ENCODE results near the gene SH2D3A. TPM values are rescaled to one million over a fixed set of nuclear protein-coding genes. Genes with fewer than 3 reads are reported as not detected.
A peak's percentile ranks its signal among the peaks of the same experiment; 100 is the strongest.

SH2D3A gene
- total RNA-seq: 10 to 100 TPM; 34.2 to 44.3 TPM

DNA sequence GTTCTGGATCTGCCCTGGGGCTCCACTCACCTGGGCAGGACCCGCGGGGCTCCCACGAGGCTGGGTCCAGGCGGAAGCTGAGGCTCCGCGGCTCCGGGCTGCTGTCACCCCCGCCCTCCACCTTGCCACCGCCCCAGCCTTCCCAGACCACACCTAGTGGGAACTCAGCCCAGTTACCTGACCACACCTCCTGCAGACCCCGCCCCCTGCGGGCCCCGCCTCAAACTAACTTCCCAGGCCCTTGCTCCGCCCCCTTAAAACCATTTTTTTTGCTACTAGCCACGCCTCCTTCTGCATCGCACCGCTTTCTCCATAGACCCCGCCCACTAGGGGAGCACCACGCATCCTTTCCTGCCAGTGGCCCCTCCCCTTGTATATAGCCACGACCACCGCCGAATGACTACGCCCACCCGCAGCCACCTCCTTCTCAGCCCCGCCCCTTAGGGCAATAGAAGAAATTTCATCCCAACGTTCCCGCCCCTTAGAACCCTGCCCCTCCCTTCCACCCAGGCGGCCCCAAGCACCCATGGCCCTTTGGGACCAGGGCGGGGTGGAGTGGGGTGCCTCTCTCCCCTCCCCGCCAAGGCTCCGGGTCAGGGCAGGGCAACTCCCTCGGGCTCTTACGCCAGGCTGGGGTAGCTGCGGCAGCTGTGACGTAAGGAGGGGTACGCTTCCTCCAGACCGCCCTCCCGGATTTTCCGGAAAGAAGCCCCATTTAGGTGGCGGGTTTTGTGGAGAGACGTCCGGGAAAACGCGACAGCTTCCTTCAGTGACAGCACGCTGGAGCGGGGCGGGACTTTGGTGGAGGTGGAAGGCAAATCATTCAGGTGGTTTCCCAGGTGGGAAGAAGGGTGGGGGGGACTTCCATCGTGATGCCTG lies at the start of gene SH2D3A:
TSS of gene SH2D3A (minus strand) at position 79 of the 879 bp plus-strand sequence. CDS start 3,687 bp downstream, outside the sequence.
- peak; percentile 98 for DNase-seq
- no peaks in the 10 kb centered on the region for H3K9me3 ChIP-seq
- intact Hi-C loops (cut with DNase I): no loop called here
- TF ChIP-seq, protein P1, sequence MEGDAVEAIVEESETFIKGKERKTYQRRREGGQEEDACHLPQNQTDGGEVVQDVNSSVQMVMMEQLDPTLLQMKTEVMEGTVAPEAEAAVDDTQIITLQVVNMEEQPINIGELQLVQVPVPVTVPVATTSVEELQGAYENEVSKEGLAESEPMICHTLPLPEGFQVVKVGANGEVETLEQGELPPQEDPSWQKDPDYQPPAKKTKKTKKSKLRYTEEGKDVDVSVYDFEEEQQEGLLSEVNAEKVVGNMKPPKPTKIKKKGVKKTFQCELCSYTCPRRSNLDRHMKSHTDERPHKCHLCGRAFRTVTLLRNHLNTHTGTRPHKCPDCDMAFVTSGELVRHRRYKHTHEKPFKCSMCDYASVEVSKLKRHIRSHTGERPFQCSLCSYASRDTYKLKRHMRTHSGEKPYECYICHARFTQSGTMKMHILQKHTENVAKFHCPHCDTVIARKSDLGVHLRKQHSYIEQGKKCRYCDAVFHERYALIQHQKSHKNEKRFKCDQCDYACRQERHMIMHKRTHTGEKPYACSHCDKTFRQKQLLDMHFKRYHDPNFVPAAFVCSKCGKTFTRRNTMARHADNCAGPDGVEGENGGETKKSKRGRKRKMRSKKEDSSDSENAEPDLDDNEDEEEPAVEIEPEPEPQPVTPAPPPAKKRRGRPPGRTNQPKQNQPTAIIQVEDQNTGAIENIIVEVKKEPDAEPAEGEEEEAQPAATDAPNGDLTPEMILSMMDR (IDR thresholded peaks at IDR 0.05): no peak
- no peaks in the 10 kb centered on the region for H3K27me3 ChIP-seq
- H3K36me3 ChIP-seq: no peaks in the 10 kb centered on the region
- peak within 1 kb of the TSS; percentile 82 to 98 for H3K9ac ChIP-seq (ENCODE audit: low read depth in 2 of 2, low read length in 2 of 2)
- H3K4me1 ChIP-seq: no peaks in the 10 kb centered on the region
- H3K4me3 ChIP-seq: peak within 1 kb of the TSS; percentile 37
- H3K27ac ChIP-seq: peak within 1 kb of the TSS; percentile 82

GRCh38 chr19:6813659-6814058 lies 46.4 kb upstream of the SH2D3A start:
- Histone ChIP-seq H3K9me3 (no peaks in the 10 kb centered on the region), H3K4me3 (no peak overlapping the region), H3K4me1 (no peaks in the 10 kb centered on the region), H3K36me3 (no peaks in the 10 kb centered on the region), H3K9ac (ENCODE audit: low read depth in 2 of 2, low read length in 2 of 2) (no peak overlapping the region), H3K27me3 (no peaks in the 10 kb centered on the region), H3K27ac (no peak overlapping the region)
- no peak for DNase-seq
- TF ChIP-seq, protein P1 (IDR thresholded peaks at IDR 0.05): no peak
- intact Hi-C loops (cut with DNase I): no loop called here

DNA sequence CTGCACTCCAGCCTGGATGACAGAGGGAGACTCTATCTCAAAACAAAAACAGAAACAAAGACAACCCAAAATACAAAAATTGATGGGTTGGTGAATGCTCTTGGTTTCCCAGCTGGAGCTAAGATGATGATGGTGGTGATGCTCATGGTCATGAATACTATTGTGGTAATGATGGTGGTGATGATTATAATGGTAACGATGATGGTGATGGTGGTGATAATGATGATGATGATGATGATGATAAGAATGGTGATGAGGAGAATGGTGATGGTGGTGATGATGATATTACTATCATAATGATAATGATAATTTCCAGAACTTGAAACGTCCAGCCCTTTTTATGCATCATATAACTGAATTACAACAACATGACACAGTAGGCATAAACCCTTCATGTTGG lies 45.4 kb upstream of the SH2D3A start:
- Histone ChIP-seq H3K4me3 (no peak overlapping the region), H3K4me1 (no peaks in the 10 kb centered on the region), H3K27ac (no peak overlapping the region), H3K9me3 (no peaks in the 10 kb centered on the region), H3K9ac (ENCODE audit: low read depth in 2 of 2, low read length in 2 of 2) (no peak overlapping the region), H3K36me3 (no peaks in the 10 kb centered on the region), H3K27me3 (no peaks in the 10 kb centered on the region)
- TF ChIP-seq, protein P1 (IDR thresholded peaks at IDR 0.05): no peak
- no peak for DNase-seq
- intact Hi-C loops (cut with DNase I): no loop called here

DNA sequence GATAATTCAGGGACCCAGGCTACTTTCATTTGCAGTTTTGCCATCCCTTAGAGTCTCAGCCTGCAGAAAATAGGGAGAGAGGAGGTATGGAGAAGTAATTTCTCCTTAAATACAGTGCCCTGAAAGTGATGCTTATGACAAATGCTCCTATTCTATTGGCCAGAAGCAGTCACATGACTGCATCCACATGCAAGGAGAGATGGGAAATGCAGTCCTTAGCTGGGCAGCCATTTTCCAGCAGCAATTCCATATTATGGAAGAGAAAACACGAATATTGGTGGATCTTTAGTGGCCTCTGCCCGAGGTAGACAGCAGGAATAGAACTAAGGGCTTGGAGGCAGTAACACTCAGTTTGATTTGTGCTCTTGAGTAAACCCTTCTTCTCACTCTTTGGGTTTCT lies 44.7 kb upstream of the SH2D3A start:
- Histone ChIP-seq H3K4me1 (no peaks in the 10 kb centered on the region), H3K27me3 (no peaks in the 10 kb centered on the region), H3K9ac (ENCODE audit: low read depth in 2 of 2, low read length in 2 of 2) (no peak overlapping the region), H3K9me3 (no peaks in the 10 kb centered on the region), H3K36me3 (no peaks in the 10 kb centered on the region), H3K4me3 (no peak overlapping the region), H3K27ac (no peak overlapping the region)
- no peak for DNase-seq
- TF ChIP-seq, protein P1 (IDR thresholded peaks at IDR 0.05): no peak
- intact Hi-C loops (cut with DNase I): no loop called here

DNA sequence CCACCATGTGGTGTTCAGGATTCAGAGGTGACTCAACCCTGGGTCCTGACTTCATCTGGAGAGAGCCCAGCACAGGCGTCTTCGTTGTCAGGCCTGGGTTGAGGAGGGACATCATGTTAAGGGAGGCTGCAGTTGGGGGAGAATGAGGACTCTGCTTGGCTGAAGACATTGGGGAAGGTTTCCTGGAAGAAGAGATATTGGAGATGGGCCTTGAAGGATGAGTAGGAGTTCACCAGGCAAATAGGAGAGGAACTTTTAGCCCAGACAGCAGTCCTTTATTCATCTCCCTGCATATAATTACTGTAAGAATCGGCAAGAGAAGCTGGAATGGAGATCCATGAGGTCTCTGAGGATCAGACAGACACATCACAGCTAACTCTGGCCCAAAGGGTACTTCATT lies 44.1 kb upstream of the SH2D3A start:
- Histone ChIP-seq H3K36me3 (no peaks in the 10 kb centered on the region), H3K9me3 (no peaks in the 10 kb centered on the region), H3K9ac (ENCODE audit: low read depth in 2 of 2, low read length in 2 of 2) (no peak overlapping the region), H3K27me3 (no peaks in the 10 kb centered on the region), H3K4me3 (no peak overlapping the region), H3K4me1 (no peaks in the 10 kb centered on the region), H3K27ac (no peak overlapping the region)
- no peak for DNase-seq
- TF ChIP-seq, protein P1 (IDR thresholded peaks at IDR 0.05): no peak
- intact Hi-C loops (cut with DNase I): no loop called here
